T-helper 2 cell (primary cell): ENCODE measurements around the gene COL27A1.

ENCODE experiments used
- DNase-seq, 5 experiments: peaks; one replicate each; pipeline versions ENCODE4 v3.0.0 to v3.0.0-alpha.2; 2012 to 2022

Gene COL27A1

DNA sequence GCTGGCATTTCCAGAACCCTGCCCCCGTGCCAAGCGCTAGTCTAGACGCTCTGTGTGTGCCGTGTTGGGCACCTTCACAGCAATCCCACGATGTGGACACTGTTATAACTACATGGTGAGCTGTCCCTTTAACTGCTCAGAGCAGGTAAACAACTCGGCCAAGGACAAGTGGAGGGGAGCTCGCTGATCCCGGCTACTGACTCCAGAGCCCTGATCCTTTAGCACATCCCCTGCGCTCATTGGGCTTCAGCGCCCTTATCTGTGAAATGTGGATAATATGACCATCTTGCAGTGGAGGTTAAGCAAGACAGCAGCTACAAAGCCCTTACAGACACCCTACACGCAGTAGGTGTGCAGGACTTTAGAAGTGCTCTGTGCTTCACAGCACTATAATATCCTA lies 190.8 kb downstream of the COL27A1 start:
- no peak for DNase-seq

GRCh38 chr9:114347675-114348074 lies 192.3 kb downstream of the COL27A1 start:
- DNase-seq = no peak

GRCh38 chr9:114348261-114348905 lies 193.0 kb downstream of the COL27A1 start:
- DNase-seq = no peak

- peak in 4 of 5 experiments; percentile 40 to 87 (median 68) for DNase-seq
These were observed 193.7 kb downstream of the COL27A1 start for GRCh38 chr9:114348906-114349482.

DNA sequence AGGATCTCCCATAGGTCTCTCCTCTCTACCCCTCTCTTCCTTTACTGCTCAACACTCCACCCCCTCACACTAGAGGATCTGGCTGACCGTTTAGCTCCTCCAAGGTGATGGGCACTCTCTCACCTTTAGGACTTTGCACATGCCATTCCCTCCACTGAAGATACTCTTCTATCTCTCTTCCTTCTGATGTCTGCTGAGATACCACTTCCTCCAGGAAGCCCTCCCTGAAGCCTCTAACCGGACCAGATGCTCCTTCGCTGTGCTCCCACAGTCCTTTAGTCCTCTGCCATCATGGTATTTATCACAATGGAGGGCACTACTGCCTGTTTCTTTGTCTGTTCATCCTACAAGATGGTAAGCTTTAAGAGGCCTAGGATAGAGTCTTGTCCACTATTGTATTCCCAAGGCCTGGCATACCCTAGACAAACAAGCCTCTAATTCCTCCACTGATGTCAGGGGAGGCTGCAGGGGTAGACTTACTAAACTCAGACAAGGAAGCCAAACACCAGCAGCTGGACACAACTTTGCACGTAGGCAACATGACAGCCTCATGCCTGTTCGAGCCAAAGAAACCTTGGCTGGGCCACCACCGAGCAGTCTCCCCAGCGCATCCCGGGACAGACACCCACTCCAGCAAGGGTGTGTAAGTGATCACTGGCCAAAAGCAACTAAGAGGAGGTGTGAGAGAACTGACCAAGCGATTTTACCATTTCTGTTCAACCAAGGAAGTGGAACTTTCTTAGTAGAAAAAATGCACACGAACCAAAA lies 194.6 kb downstream of the COL27A1 start:
- no peak for DNase-seq

GRCh38 chr9:114350636-114351401 lies 195.5 kb downstream of the COL27A1 start:
- DNase-seq = no peak

- peak in 1 of 5 experiments; percentile 62 for DNase-seq
These were observed 196.6 kb downstream of the COL27A1 start for GRCh38 chr9:114351932-114352331.

- DNase-seq = no peak
These were observed 200.5 kb downstream of the COL27A1 start for GRCh38 chr9:114355821-114356220.

DNA sequence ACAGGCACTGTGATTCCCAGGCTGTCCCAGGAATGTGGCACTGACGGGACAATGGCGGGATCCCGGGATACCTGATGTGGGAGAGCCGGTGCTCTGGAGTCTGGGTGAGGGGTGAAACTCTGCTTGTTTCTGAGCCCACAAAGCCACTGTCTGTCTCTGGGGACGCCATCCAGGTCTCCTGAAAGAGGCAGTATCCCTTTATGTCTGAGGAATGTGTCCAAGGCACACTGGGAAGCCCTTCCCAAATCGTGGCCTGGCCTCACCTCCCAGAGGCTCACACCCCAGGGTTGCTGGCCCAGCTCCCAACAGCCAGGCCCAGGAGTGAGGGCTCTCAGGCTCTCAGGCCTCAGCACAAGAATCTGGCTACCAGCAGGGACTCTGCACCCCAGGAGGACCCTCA lies 201.5 kb downstream of the COL27A1 start:
- DNase-seq = no peak

DNA sequence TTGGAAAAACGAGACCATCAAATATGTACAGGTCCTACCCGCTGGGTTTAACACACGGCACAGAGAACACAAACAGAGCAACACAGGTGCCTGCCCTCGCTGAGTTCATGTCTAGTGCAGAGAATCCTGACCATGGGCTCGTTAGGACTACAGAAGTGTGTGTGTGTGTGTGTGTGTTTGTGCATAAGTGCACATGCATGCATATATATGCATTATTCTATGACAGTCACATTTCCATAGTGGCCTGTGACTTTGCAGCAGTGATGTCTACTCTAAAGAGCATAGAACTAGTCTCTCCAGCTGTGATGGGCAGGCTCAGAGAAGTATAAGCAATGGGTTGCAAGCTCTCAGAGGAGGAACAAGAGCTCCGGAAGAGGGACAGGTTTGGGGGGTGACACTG lies 202.0 kb downstream of the COL27A1 start:
- no peak for DNase-seq

DNA sequence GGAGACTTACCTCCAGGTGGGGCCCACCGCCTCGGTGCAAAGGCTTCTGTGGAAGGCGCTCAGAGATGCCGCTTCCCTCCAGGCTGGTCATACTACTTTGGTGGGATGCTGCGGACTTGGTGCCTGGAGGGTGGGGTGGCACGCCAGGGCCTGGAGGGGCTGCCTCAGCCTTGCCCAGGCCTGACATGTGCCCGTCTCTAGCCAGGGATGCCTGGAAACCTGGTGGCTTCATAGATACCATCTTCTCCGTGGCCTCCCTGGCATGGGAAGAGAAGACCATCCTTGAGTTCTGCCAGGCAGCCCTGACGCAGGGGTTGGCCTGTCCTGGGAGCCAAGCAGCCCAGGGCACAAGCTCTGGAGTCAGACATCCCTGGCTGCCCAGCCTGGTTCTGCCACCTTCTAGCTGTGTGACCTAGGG lies 202.6 kb downstream of the COL27A1 start:
- no peak for DNase-seq

DNA sequence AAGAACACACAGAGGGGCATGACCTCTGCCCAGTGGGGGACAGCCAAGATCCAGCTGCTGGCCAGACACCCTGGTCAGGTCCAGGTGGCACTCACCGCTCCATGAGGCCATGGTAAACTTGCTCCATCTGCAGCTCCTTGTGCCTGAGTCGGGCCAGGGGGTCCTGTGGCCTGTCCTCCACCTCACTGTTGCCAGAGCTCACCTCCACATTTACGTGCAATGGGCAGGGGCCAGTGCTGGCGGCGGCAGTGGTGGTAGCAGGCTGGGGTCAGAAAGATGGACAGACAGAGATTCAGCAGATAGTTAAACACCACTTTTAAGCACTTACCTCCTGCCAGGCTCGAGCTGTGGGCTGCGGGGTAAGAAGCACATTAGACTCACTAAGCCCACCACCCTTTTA lies 204.5 kb downstream of the COL27A1 start:
- no peak for DNase-seq

DNA sequence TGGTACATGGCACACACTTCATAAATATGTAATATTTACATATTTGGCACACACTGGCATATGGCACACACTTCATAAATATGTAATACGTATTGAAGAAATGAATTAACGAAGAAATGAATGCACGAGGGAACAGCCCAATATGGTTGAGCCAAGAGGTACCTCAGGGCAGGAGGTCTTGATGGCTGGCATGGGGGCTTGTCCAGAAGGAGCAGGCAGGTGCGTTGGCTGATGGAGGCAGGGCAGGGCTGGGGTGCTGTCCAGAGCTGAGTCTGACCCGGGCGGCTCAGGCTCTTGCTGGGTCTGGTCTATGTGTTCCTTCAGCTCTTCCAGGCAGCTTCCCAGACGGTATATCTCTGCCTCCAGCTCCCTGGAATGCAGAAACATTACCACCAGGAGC lies 206.2 kb downstream of the COL27A1 start:
- DNase-seq = no peak
